ENCODE measurements around the gene UBALD1. TPM values are rescaled to one million over a fixed set of nuclear protein-coding genes. Genes with fewer than 3 reads are reported as not detected.

UBALD1 gene
- polyA plus RNA-seq, 2 of the 4 experiments (the other 2 are of a cell fraction) = 10.2 to 34.1 TPM

- no peak for DNase-seq (ENCODE audit: low read depth in 1 of 2, low spot score in 1 of 2)
- Histone ChIP-seq H3K4me2 (no peak overlapping the region), H3K4me3 (no peak overlapping the region), H3K4me1 (peaks cover 19% of the 10 kb centered on the region), H3K27ac (peak overlapping the region in 1 of 2 experiments; percentile 65; a peak in 2 of 6 replicates), H3K9me3 (no peaks in the 10 kb centered on the region)
- POLR2A ChIA-PET = no interaction called here
- TF ChIP-seq HOXA7 (CRISPR knock-in tag; IDR thresholded peaks at IDR 0.05) = no peak
- TF ChIP-seq, protein P1, sequence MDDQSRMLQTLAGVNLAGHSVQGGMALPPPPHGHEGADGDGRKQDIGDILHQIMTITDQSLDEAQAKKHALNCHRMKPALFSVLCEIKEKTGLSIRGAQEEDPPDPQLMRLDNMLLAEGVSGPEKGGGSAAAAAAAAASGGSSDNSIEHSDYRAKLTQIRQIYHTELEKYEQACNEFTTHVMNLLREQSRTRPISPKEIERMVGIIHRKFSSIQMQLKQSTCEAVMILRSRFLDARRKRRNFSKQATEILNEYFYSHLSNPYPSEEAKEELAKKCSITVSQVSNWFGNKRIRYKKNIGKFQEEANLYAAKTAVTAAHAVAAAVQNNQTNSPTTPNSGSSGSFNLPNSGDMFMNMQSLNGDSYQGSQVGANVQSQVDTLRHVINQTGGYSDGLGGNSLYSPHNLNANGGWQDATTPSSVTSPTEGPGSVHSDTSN (IDR thresholded peaks at IDR 0.05) = no peak
- TF ChIP-seq FOSL2 (IDR thresholded peaks at IDR 0.05) = no peak
- no peak for TF ChIP-seq FOSL2 (CRISPR knock-in tag; IDR thresholded peaks at IDR 0.05)
- no peak for TF ChIP-seq HEYL (CRISPR knock-in tag; IDR thresholded peaks at IDR 0.05)
- TF ChIP-seq JUNB (IDR thresholded peaks at IDR 0.05) = no peak
- no peak for TF ChIP-seq ZNF302 (CRISPR knock-in tag; IDR thresholded peaks at IDR 0.05)
- no peak for TF ChIP-seq CEBPB (IDR thresholded peaks at IDR 0.05)
- TF ChIP-seq HMGXB4 (CRISPR knock-in tag; IDR thresholded peaks at IDR 0.05; ENCODE audit: borderline replicate concordance) = no peak
- TF ChIP-seq SMC3 (IDR thresholded peaks at IDR 0.05) = no peak
- WGBS (ENCODE audit: missing lambda C conversion rate) = 87% methylated on average over 19 of the region's 25 CpGs
- no peak for ATAC-seq
- CTCF ChIA-PET = interaction anchor here (0.9 kb wide), 1 partner anchor 79 kb away, joined by 3 read pairs; no protein-coding TSS in a partner anchor
- no peak for FAIRE-seq
These were observed 49.2 kb upstream of the UBALD1 start for GRCh38 chr16:4663777-4664465.

- ATAC-seq (peak in 1 of 2 experiments; percentile 34; a peak in 3 of 6 replicates), FAIRE-seq (no peak), DNase-seq (ENCODE audit: low read depth in 1 of 2, low spot score in 1 of 2) (no peak)
- 77% methylated on average over 5 of the region's 5 CpGs for WGBS (ENCODE audit: missing lambda C conversion rate)
- TF ChIP-seq JUNB (IDR thresholded peaks at IDR 0.05) (no peak), EHMT2 (IDR thresholded peaks at IDR 0.05; ENCODE audit: low read depth) (no peak), HOXB13 (CRISPR knock-in tag; IDR thresholded peaks at IDR 0.05; ENCODE audit: low read depth) (no peak), CEBPB (IDR thresholded peaks at IDR 0.05) (no peak), HEYL (CRISPR knock-in tag; IDR thresholded peaks at IDR 0.05) (no peak), POLR2A (IDR thresholded peaks at IDR 0.05; ENCODE audit: low read length) (no peak), MAZ (IDR thresholded peaks at IDR 0.05; ENCODE audit: borderline replicate concordance, low read depth, low read length) (no peak), TP53 (CRISPR knock-in tag; IDR thresholded peaks at IDR 0.05) (no peak), RAD21 (conservative IDR thresholded peaks at IDR 0.05 in 1 of 2, IDR thresholded peaks at IDR 0.05 in 1 of 2) (no peak), GATA3 (IDR thresholded peaks at IDR 0.05; ENCODE audit: borderline replicate concordance) (no peak), RCOR1 (IDR thresholded peaks at IDR 0.05; ENCODE audit: low read depth, low read length) (no peak), ZFP36 (IDR thresholded peaks at IDR 0.05; ENCODE audit: borderline replicate concordance, partially characterized antibody) (no peak), ZNF302 (CRISPR knock-in tag; IDR thresholded peaks at IDR 0.05) (no peak), HMGXB4 (CRISPR knock-in tag; IDR thresholded peaks at IDR 0.05; ENCODE audit: borderline replicate concordance) (no peak), RARB (CRISPR knock-in tag; IDR thresholded peaks at IDR 0.05) (no peak)
- TF ChIP-seq, protein P2, sequence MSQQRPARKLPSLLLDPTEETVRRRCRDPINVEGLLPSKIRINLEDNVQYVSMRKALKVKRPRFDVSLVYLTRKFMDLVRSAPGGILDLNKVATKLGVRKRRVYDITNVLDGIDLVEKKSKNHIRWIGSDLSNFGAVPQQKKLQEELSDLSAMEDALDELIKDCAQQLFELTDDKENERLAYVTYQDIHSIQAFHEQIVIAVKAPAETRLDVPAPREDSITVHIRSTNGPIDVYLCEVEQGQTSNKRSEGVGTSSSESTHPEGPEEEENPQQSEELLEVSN (IDR thresholded peaks at IDR 0.05; ENCODE audit: borderline replicate concordance, low read depth) = no peak
- Histone ChIP-seq H3K4me2 (no peak overlapping the region), H3K9me3 (no peaks in the 10 kb centered on the region), H3K27ac (peak overlapping the region in 1 of 2 experiments; percentile 65; a peak in 2 of 6 replicates), H3K4me1 (peaks cover 19% of the 10 kb centered on the region), H3K4me3 (no peak overlapping the region)
- CTCF ChIA-PET = no interaction called here
- POLR2A ChIA-PET = no interaction called here
These were observed 48.7 kb upstream of the UBALD1 start for GRCh38 chr16:4663465-4663776.
